Naive thymus-derived CD4-positive, alpha-beta T cell (primary cell): ENCODE results near the gene SPEF1. TPM values are rescaled to one million over a fixed set of nuclear protein-coding genes. Genes with fewer than 3 reads are reported as not detected.

Experiments used
- ATAC-seq: fragments of 150-1000 bp; cut with Tn5 transposase; 2 replicates; pipeline ENCODE4 v1.10.0; 2021; ENCODE audit warnings: mild to moderate bottlenecking, moderate library complexity
- CTCF ChIA-PET: fragments of 350-600 bp; sonication (Branson Sonifier 250); formaldehyde crosslinking; loops from one replicate; lab custom pipeline; 2021; ENCODE audit warnings: antibody characterized with exemption; lab: Charles Lee
- POLR2A ChIA-PET: fragments of 350-600 bp; sonication (Branson Sonifier 250); formaldehyde crosslinking; loops from one replicate; lab custom pipeline; 2021; ENCODE audit warnings: antibody characterized with exemption, inconsistent platforms; lab: Charles Lee
- DNase-seq, 9 donors: peaks; one replicate each; pipeline versions ENCODE4 v3.0.0 to v3.0.0-alpha.2; 2020 to 2022; ENCODE audit warnings: mixed read lengths in 1 of 9
- H3K27ac ChIP-seq: one replicate; pipeline ENCODE4 v1.7.0; 2013; ENCODE audit warnings: mild to moderate bottlenecking, low read depth, low read length, moderate library complexity
- H3K27me3 ChIP-seq, 2 donors: one replicate each; pipeline ENCODE4 v1.7.0; 2013; ENCODE audit warnings: low read length in 2 of 2, mild to moderate bottlenecking in 2 of 2, moderate library complexity in 2 of 2; ENCODE audit not compliant: control insufficient read depth in 2 of 2, insufficient read depth in 2 of 2
- H3K36me3 ChIP-seq, 3 experiments: 1 replicate in 2 of 3; 2 replicates in 1 of 3; pipeline ENCODE4 v1.7.0; 2013; ENCODE audit warnings: low read length in 3 of 3, mild to moderate bottlenecking in 3 of 3, moderate library complexity in 1 of 3; ENCODE audit not compliant: insufficient read depth in 3 of 3, control insufficient read depth in 2 of 3
- H3K4me1 ChIP-seq, 2 donors: one replicate each; pipeline ENCODE4 v1.7.0; 2013; ENCODE audit warnings: low read length in 2 of 2, mild to moderate bottlenecking in 2 of 2, moderate library complexity in 1 of 2; ENCODE audit not compliant: control insufficient read depth in 2 of 2, insufficient read depth in 2 of 2
- H3K4me3 ChIP-seq: 2 replicates; pipeline ENCODE4 v1.7.0; 2013; ENCODE audit warnings: mild to moderate bottlenecking, low read length
- H3K9me3 ChIP-seq, 3 experiments: 1 replicate in 2 of 3; 2 replicates in 1 of 3; pipeline ENCODE4 v1.7.0; 2013; ENCODE audit warnings: low read length in 3 of 3; ENCODE audit not compliant: control insufficient read depth in 2 of 3
- H3K27ac Mint-ChIP-seq, 9 donors: one replicate each; pipeline ENCODE4 v1.8.0; 2020 to 2022; ENCODE audit warnings: mixed read lengths in 9 of 9, mild to moderate bottlenecking in 8 of 9, moderate library complexity in 5 of 9, inconsistent platforms in 2 of 9
- H3K27me3 Mint-ChIP-seq, 5 donors: one replicate each; pipeline ENCODE4 v1.8.0; 2021 to 2022; ENCODE audit warnings: mixed read lengths in 5 of 5, mild to moderate bottlenecking in 1 of 5
- H3K36me3 Mint-ChIP-seq, 5 donors: one replicate each; pipeline ENCODE4 v1.8.0; 2020 to 2022; ENCODE audit warnings: mixed read lengths in 5 of 5, mild to moderate bottlenecking in 3 of 5, inconsistent platforms in 1 of 5
- H3K4me1 Mint-ChIP-seq, 7 donors: one replicate each; pipeline ENCODE4 v1.8.0; 2020 to 2022; ENCODE audit warnings: mixed read lengths in 7 of 7, mild to moderate bottlenecking in 3 of 7, inconsistent platforms in 1 of 7
- H3K4me3 Mint-ChIP-seq, 10 donors: one replicate each; pipeline ENCODE4 v1.8.0; 2020 to 2022; ENCODE audit warnings: mild to moderate bottlenecking in 10 of 10, mixed read lengths in 10 of 10, moderate library complexity in 6 of 10, inconsistent platforms in 2 of 10
- H3K9me3 Mint-ChIP-seq, 11 donors: one replicate each; pipeline ENCODE4 v1.8.0; 2020 to 2022; ENCODE audit warnings: mixed read lengths in 11 of 11, mild to moderate bottlenecking in 4 of 11, inconsistent platforms in 1 of 11, moderate library complexity in 1 of 11
- intact Hi-C, 2 donors: fragments of 100-400 bp; cut with micrococcal nuclease; formaldehyde crosslinking; loops; one replicate each; pipeline ENCODE4 v1.15.1; 2023
- polyA plus RNA-seq, 2 donors: library from polyadenylated mRNA; unstranded; fragments of 300-500 nt; fragmentation: Illumina TruSeq; gene quantifications; one replicate each; pipeline ENCODE4 v1.2.3, GENCODE V29; 2021
- total RNA-seq, 6 experiments: library from RNA in 5 of 6; stranded (reverse) in 5 of 6; gene quantifications; 1 replicate in 5 of 6; 2 replicates in 1 of 6; pipeline ENCODE4 v1.2.3 and lab custom pipeline; 2021 to 2026

Gene SPEF1
- total and polyA plus RNA-seq, 7 experiments from 2014 or later: 0.24 to 0.32 (median 0.29) TPM; not detected in 4

- POLR2A ChIA-PET: interaction anchor here (1.2 to 1.5 kb wide), 3 partner anchors 15 to 102 kb away, joined by 3 to 12 read pairs (median 5); partner anchors contain the start of gene ADISSP
Observed at GRCh38 chr20:3753098-3753497, 28.1 kb downstream of the SPEF1 start.

GRCh38 chr20:3752386-3752759 is 28.9 kb downstream of the SPEF1 start:
- Mint-ChIP-seq H3K4me1 (peaks cover 0 to 15% (median 4%) of the 10 kb centered on the region in 7 donors), H3K27me3 (peaks cover 0 to 2% (median 0%) of the 10 kb centered on the region in 5 donors), H3K9me3 (no peaks in the 10 kb centered on the region), H3K36me3 (peaks cover 0 to 6% (median 3%) of the 10 kb centered on the region in 5 donors), H3K4me3 (peak overlapping the region; percentile 1 to 83 (median 66)), H3K27ac (peak overlapping the region in 6 of 9 donors; percentile 14 to 77 (median 58))
- POLR2A ChIA-PET: interaction anchor here (1.2 to 1.5 kb wide), 3 partner anchors 16 to 103 kb away, joined by 3 to 12 read pairs (median 5); partner anchors contain the start of gene ADISSP
- ATAC-seq (no peak), DNase-seq (no peak)
- Histone ChIP-seq H3K9me3 (no peaks in the 10 kb centered on the region), H3K36me3 (peaks cover 0 to 17% (median 0%) of the 10 kb centered on the region in 3 experiments), H3K4me1 (peaks cover 0 to 5% of the 10 kb centered on the region in 2 donors), H3K27me3 (no peaks in the 10 kb centered on the region), H3K27ac (no peak overlapping the region), H3K4me3 (peak overlapping the region; percentile 24)
- intact Hi-C loops: loop anchor here in 1 of 2 donors (2.0 kb wide), 2 partner anchors 94 to 340 kb away; partner anchors contain the start of gene MAVS
- CTCF ChIA-PET: interaction anchor here (0.8 to 3.3 kb wide), 6 partner anchors 12 to 340 kb away, joined by 3 to 24 read pairs (median 4); partner anchors contain the start of gene ADISSP

More at GRCh38 chr20:3753098-3753497, 28.1 kb downstream of the SPEF1 start:
- Mint-ChIP-seq H3K4me1 (peaks cover 0 to 15% (median 4%) of the 10 kb centered on the region in 7 donors), H3K27ac (peak overlapping the region in 5 of 9 donors; percentile 15 to 86 (median 47)), H3K9me3 (no peaks in the 10 kb centered on the region), H3K4me3 (peak overlapping the region in 5 of 10 donors; percentile 32 to 83 (median 41)), H3K36me3 (peaks cover 0 to 14% (median 3%) of the 10 kb centered on the region in 5 donors), H3K27me3 (no peaks in the 10 kb centered on the region)
- Histone ChIP-seq H3K27ac (no peak overlapping the region), H3K4me3 (no peak overlapping the region), H3K9me3 (no peaks in the 10 kb centered on the region), H3K27me3 (no peaks in the 10 kb centered on the region), H3K4me1 (peaks cover 0 to 5% of the 10 kb centered on the region in 2 donors), H3K36me3 (peaks cover 0 to 20% (median 0%) of the 10 kb centered on the region in 3 experiments)
- intact Hi-C loops: loop anchor here (1.0 to 2.0 kb wide), 7 partner anchors 15 to 340 kb away; partner anchors contain the start of genes AP5S1 (in 2 of the 2), MAVS (in 1 of the 2) and SPEF1 (in 1 of the 2)
- CTCF ChIA-PET: interaction anchor here (0.8 to 3.3 kb wide), 6 partner anchors 12 to 340 kb away, joined by 3 to 24 read pairs (median 4); partner anchors contain the start of gene ADISSP
- ATAC-seq (peak; percentile 82), DNase-seq (peak in 8 of 9 donors; percentile 33 to 64 (median 56))

- Mint-ChIP-seq H3K4me3 (peak overlapping the region; percentile 1 to 83 (median 66)), H3K27ac (peak overlapping the region in 5 of 9 donors; percentile 14 to 77 (median 56)), H3K36me3 (peaks cover 0 to 4% (median 0%) of the 10 kb centered on the region in 5 donors), H3K4me1 (peaks cover 0 to 15% (median 4%) of the 10 kb centered on the region in 7 donors), H3K9me3 (no peaks in the 10 kb centered on the region), H3K27me3 (peaks cover 0 to 4% (median 0%) of the 10 kb centered on the region in 5 donors)
- peaks cover 0 to 5% of the 10 kb centered on the region in 2 donors for H3K4me1 ChIP-seq
- ATAC-seq (peak; percentile 47), DNase-seq (peak in 8 of 9 donors; percentile 29 to 64 (median 44))
- CTCF ChIA-PET: no interaction called here
- H3K27me3 ChIP-seq: no peaks in the 10 kb centered on the region
- H3K27ac ChIP-seq: no peak overlapping the region
- POLR2A ChIA-PET: interaction anchor here (1.3 to 1.5 kb wide), 2 partner anchors 16 to 69 kb away, joined by 4 to 12 read pairs; partner anchors contain the start of genes ADISSP and AP5S1
- H3K9me3 ChIP-seq: no peaks in the 10 kb centered on the region
- intact Hi-C loops: loop anchor here in 1 of 2 donors (2.0 kb wide), 2 partner anchors 95 to 341 kb away; partner anchors contain the start of gene MAVS
- H3K36me3 ChIP-seq: peaks cover 0 to 17% (median 0%) of the 10 kb centered on the region in 3 experiments
- H3K4me3 ChIP-seq: peak overlapping the region; percentile 24
Observed at GRCh38 chr20:3751675-3752385, 29.4 kb downstream of the SPEF1 start.

GRCh38 chr20:3751305-3751674 is 30.0 kb downstream of the SPEF1 start:
- no peaks in the 10 kb centered on the region for H3K9me3 ChIP-seq
- H3K4me3 ChIP-seq: no peak overlapping the region
- Mint-ChIP-seq H3K27me3 (peaks cover 0 to 7% (median 0%) of the 10 kb centered on the region in 5 donors), H3K4me3 (peak overlapping the region in 3 of 10 donors; percentile 32 to 73 (median 38)), H3K9me3 (no peaks in the 10 kb centered on the region), H3K4me1 (peaks cover 0 to 15% (median 4%) of the 10 kb centered on the region in 7 donors), H3K27ac (peak overlapping the region in 1 of 9 donors; percentile 39), H3K36me3 (peaks cover 0 to 4% (median 0%) of the 10 kb centered on the region in 5 donors)
- peaks cover 0 to 5% of the 10 kb centered on the region in 2 donors for H3K4me1 ChIP-seq
- intact Hi-C loops: no loop called here
- ChIA-PET CTCF (interaction anchor here (0.6 to 1.1 kb wide), 4 partner anchors 16 to 400 kb away, joined by 3 read pairs; partner anchors contain the start of gene ADISSP), POLR2A (interaction anchor here (1.3 kb wide), 1 partner anchor 69 kb away, joined by 4 read pairs; the partner anchor contains the start of gene AP5S1)
- H3K27me3 ChIP-seq: no peaks in the 10 kb centered on the region
- no peak for ATAC-seq
- DNase-seq: no peak
- H3K27ac ChIP-seq: no peak overlapping the region
- H3K36me3 ChIP-seq: peaks cover 0 to 17% (median 0%) of the 10 kb centered on the region in 3 experiments

- no peak overlapping the region for H3K4me3 ChIP-seq
- no peaks in the 10 kb centered on the region for H3K27me3 ChIP-seq
- no peak for ATAC-seq
- H3K9me3 ChIP-seq: no peaks in the 10 kb centered on the region
- Mint-ChIP-seq H3K27ac (no peak overlapping the region), H3K4me3 (no peak overlapping the region), H3K36me3 (peaks cover 0 to 4% (median 0%) of the 10 kb centered on the region in 5 donors), H3K4me1 (peaks cover 0 to 19% (median 9%) of the 10 kb centered on the region in 7 donors), H3K27me3 (peaks cover 0 to 7% (median 2%) of the 10 kb centered on the region in 5 donors), H3K9me3 (no peaks in the 10 kb centered on the region)
- H3K4me1 ChIP-seq: peaks cover 6 to 7% of the 10 kb centered on the region in 2 donors
- no peak overlapping the region for H3K27ac ChIP-seq
- intact Hi-C loops: no loop called here
- peaks cover 0 to 6% (median 0%) of the 10 kb centered on the region in 3 experiments for H3K36me3 ChIP-seq
- ChIA-PET POLR2A (interaction anchor here (1.3 kb wide), 1 partner anchor 71 kb away, joined by 4 read pairs; the partner anchor contains the start of gene AP5S1), CTCF (interaction anchor here (0.5 to 1.1 kb wide), 4 partner anchors 11 to 38 kb away, joined by 3 to 4 read pairs (median 3); partner anchors contain the start of gene ADISSP)
- peak in 3 of 9 donors; percentile 11 to 52 (median 20) for DNase-seq
Observed at GRCh38 chr20:3749689-3750531, 31.3 kb downstream of the SPEF1 start.
